HG02885 (cell line): ENCODE results near the gene CCDC6.
A peak's percentile ranks its signal among the peaks of the same experiment; 100 is the strongest.

Source experiments
- ATAC-seq: cut with Tn5 transposase; IDR thresholded peaks from one replicate; pipeline ENCODE4 v1.9.1; 2021; ENCODE audit warnings: mild to moderate bottlenecking; ENCODE audit not compliant: unreplicated experiment, poor library complexity

Gene CCDC6

GRCh38 chr10:59857049-59857448 lies 49.3 kb downstream of the CCDC6 start:
- ATAC-seq: no peak

- no peak for ATAC-seq
Observed at GRCh38 chr10:59856104-59856503, 50.3 kb downstream of the CCDC6 start.

GRCh38 chr10:59854571-59854970 lies 51.8 kb downstream of the CCDC6 start:
- no peak for ATAC-seq

- peak; percentile 64 for ATAC-seq
Observed at GRCh38 chr10:59852670-59853069, 53.7 kb downstream of the CCDC6 start.

GRCh38 chr10:59851864-59852263 lies 54.5 kb downstream of the CCDC6 start:
- ATAC-seq: no peak

GRCh38 chr10:59847888-59848287 lies 58.5 kb downstream of the CCDC6 start:
- no peak for ATAC-seq

- no peak for ATAC-seq
Observed at GRCh38 chr10:59847326-59847725, 59.0 kb downstream of the CCDC6 start.

- ATAC-seq: no peak
Observed at GRCh38 chr10:59844436-59844835, 61.9 kb downstream of the CCDC6 start.

- ATAC-seq: no peak
Observed at GRCh38 chr10:59843748-59844147, 62.6 kb downstream of the CCDC6 start.

- ATAC-seq: no peak
Observed at GRCh38 chr10:59839576-59839975, 66.8 kb downstream of the CCDC6 start.

- ATAC-seq: no peak
Observed at GRCh38 chr10:59838085-59838789, 68.1 kb downstream of the CCDC6 start.

GRCh38 chr10:59833810-59834209 lies 72.5 kb downstream of the CCDC6 start:
- ATAC-seq: no peak

GRCh38 chr10:59832506-59832905 lies 73.8 kb downstream of the CCDC6 start:
- ATAC-seq: no peak

- ATAC-seq: no peak
Observed at GRCh38 chr10:59831658-59832503, 74.5 kb downstream of the CCDC6 start.

GRCh38 chr10:59830601-59831259 lies 75.6 kb downstream of the CCDC6 start:
- no peak for ATAC-seq

GRCh38 chr10:59829601-59830000 lies 76.8 kb downstream of the CCDC6 start:
- peak; percentile 80 for ATAC-seq

GRCh38 chr10:59829024-59829423 lies 77.3 kb downstream of the CCDC6 start:
- peak; percentile 37 for ATAC-seq

GRCh38 chr10:59825932-59826331 lies 80.4 kb downstream of the CCDC6 start:
- ATAC-seq: no peak

- no peak for ATAC-seq
Observed at GRCh38 chr10:59823751-59824150, 82.6 kb downstream of the CCDC6 start.

- no peak for ATAC-seq
Observed at GRCh38 chr10:59823111-59823510, 83.2 kb downstream of the CCDC6 start.

- no peak for ATAC-seq
Observed at GRCh38 chr10:59820471-59820870, 85.9 kb downstream of the CCDC6 start.
